B cell (primary cell): ENCODE measurements around the gene SSR3.

Source experiments
- EZH2 ChIP-seq: IDR thresholded peaks from 2 replicates; pipeline ENCODE4 v1.6.1; 2012; ENCODE audit warnings: borderline replicate concordance, low read depth, mild to moderate bottlenecking, moderate library complexity, low read length; ENCODE audit not compliant: insufficient read depth, poor library complexity, severe bottlenecking
- TF ChIP-seq, protein P1 (sequence below): fragments of 200-600 bp; IDR thresholded peaks from one replicate; pipeline ENCODE4 v1.8.0; 2022; ENCODE audit warnings: antibody characterized with exemption, mild to moderate bottlenecking

DNA sequence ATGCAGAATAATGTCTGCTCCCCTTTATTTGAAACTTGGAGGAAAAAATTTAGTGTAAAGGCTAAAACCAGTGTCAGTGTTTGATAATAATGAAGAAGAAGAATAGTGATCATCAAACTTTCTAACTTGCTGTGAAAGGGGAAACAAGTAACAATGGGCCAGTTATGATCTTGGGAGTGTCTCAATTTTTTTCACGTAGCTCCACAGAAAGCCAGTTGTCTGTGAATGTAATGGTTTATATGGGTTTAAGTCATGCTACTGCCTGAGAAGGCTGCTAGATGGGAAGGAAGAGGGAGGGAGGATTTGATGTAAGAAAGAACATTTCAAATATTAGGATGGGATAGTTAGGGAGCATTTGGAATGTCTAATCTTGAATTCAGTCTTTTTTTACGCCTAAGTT lies 21.1 kb upstream of the SSR3 start:
- TF ChIP-seq, protein P1, sequence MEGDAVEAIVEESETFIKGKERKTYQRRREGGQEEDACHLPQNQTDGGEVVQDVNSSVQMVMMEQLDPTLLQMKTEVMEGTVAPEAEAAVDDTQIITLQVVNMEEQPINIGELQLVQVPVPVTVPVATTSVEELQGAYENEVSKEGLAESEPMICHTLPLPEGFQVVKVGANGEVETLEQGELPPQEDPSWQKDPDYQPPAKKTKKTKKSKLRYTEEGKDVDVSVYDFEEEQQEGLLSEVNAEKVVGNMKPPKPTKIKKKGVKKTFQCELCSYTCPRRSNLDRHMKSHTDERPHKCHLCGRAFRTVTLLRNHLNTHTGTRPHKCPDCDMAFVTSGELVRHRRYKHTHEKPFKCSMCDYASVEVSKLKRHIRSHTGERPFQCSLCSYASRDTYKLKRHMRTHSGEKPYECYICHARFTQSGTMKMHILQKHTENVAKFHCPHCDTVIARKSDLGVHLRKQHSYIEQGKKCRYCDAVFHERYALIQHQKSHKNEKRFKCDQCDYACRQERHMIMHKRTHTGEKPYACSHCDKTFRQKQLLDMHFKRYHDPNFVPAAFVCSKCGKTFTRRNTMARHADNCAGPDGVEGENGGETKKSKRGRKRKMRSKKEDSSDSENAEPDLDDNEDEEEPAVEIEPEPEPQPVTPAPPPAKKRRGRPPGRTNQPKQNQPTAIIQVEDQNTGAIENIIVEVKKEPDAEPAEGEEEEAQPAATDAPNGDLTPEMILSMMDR: no peak
- no peak for TF ChIP-seq EZH2
